Stomach (tissue), 4 donors: ENCODE measurements around the gene DEGS1.

Source experiments
- CTCF ChIP-seq, 7 experiments: fragments of 450-650 bp in 4 of 7; fragments of 200-600 bp in 3 of 7; sonication (generic) in 3 of 7; IDR thresholded peaks; one replicate each; pipeline ENCODE4 v1.5.1; 2016 to 2019; ENCODE audit warnings: antibody characterized with exemption in 7 of 7, control low read depth in 2 of 7, mild to moderate bottlenecking in 1 of 7
- POLR2A ChIP-seq, 4 donors: fragments of 450-650 bp; IDR thresholded peaks; one replicate each; pipeline ENCODE4 v1.6.1; 2016; ENCODE audit warnings: antibody characterized with exemption in 4 of 4, control low read depth in 2 of 4, mild to moderate bottlenecking in 1 of 4, moderate library complexity in 1 of 4

GRCh38 chr1:224196813-224197600 lies 14.0 kb downstream of the DEGS1 start:
- TF ChIP-seq CTCF (IDR thresholded peaks at IDR 0.05) (no peak), POLR2A (IDR thresholded peaks at IDR 0.05) (no peak)
